ENCODE data around the gene FBLN7. TPM values are rescaled to one million over a fixed set of nuclear protein-coding genes. Genes with fewer than 3 reads are reported as not detected.

The FBLN7 gene
- total RNA-seq, 2 donors from 2014 or later, result 4.0 to 8.7 TPM

GRCh38 chr2:112197868-112198267 is 59.7 kb downstream of the FBLN7 start:
- Mint-ChIP-seq H3K9me3 (peaks cover 7% of the 10 kb centered on the region), H3K4me3 (no peak overlapping the region), H3K27ac (no peak overlapping the region), H3K4me1 (peaks cover 10% of the 10 kb centered on the region), H3K27me3 (ENCODE audit: insufficient read depth) (no peaks in the 10 kb centered on the region), H3K36me3 (ENCODE audit: low read depth) (no peaks in the 10 kb centered on the region)
- WGBS, 2 experiments (ENCODE audit: insufficient coverage in 1 of 2, insufficient read length in 1 of 2), result 83% methylated on average over 1 of the region's 1 CpG; no CpG with 5 or more reads in 1 of the 2 experiments
- Histone ChIP-seq H3K27me3 (ENCODE audit: control insufficient read depth, insufficient read depth, low read length, poor library complexity, severe bottlenecking) (no peaks in the 10 kb centered on the region), H3K4me3 (ENCODE audit: low read length) (no peak overlapping the region), H3K27ac (ENCODE audit: low read depth, low read length) (no peak overlapping the region), H3K9me3 (ENCODE audit: control insufficient read depth, low read length) (peaks cover 5% of the 10 kb centered on the region), H3K4me1 (ENCODE audit: control insufficient read depth, insufficient read depth, low read length) (no peaks in the 10 kb centered on the region), H3K36me3 (ENCODE audit: control insufficient read depth, insufficient read depth, low read length) (no peaks in the 10 kb centered on the region), H3K9ac (ENCODE audit: extremely low read depth, low read length, poor library complexity, severe bottlenecking) (no peak overlapping the region)
- DNase-seq, result no peak
- TF ChIP-seq, protein P1, sequence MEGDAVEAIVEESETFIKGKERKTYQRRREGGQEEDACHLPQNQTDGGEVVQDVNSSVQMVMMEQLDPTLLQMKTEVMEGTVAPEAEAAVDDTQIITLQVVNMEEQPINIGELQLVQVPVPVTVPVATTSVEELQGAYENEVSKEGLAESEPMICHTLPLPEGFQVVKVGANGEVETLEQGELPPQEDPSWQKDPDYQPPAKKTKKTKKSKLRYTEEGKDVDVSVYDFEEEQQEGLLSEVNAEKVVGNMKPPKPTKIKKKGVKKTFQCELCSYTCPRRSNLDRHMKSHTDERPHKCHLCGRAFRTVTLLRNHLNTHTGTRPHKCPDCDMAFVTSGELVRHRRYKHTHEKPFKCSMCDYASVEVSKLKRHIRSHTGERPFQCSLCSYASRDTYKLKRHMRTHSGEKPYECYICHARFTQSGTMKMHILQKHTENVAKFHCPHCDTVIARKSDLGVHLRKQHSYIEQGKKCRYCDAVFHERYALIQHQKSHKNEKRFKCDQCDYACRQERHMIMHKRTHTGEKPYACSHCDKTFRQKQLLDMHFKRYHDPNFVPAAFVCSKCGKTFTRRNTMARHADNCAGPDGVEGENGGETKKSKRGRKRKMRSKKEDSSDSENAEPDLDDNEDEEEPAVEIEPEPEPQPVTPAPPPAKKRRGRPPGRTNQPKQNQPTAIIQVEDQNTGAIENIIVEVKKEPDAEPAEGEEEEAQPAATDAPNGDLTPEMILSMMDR (conservative IDR thresholded peaks at IDR 0.05), result no peak

DNA sequence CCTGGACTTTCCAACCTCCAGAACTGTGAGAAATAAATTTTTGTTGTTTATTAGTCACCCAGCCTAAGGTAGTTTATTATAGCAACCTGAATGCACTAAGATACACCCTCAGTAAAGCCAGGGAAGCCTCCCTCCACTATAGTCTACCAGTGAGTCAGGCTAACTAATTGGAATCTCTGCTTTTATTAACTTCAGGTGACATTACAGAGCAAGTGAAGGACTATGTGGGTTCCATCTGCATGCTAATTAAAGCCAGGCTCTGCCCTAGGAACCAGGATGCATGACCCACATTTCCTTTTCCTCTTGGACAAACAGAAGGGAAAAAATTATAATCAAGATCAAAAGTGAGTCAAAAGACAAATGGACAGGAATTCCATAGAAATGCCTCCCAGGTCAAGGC is 60.6 kb downstream of the FBLN7 start:
- Histone ChIP-seq H3K36me3 (ENCODE audit: control insufficient read depth, insufficient read depth, low read length) (no peaks in the 10 kb centered on the region), H3K4me3 (ENCODE audit: low read length) (no peak overlapping the region), H3K27me3 (ENCODE audit: control insufficient read depth, insufficient read depth, low read length, poor library complexity, severe bottlenecking) (no peaks in the 10 kb centered on the region), H3K27ac (ENCODE audit: low read depth, low read length) (no peak overlapping the region), H3K4me1 (ENCODE audit: control insufficient read depth, insufficient read depth, low read length) (no peaks in the 10 kb centered on the region), H3K9me3 (ENCODE audit: control insufficient read depth, low read length) (peaks cover 14% of the 10 kb centered on the region), H3K9ac (ENCODE audit: extremely low read depth, low read length, poor library complexity, severe bottlenecking) (no peak overlapping the region)
- no peak for DNase-seq
- no peak overlapping the region for H3K4me3 Mint-ChIP-seq
- peaks cover 17% of the 10 kb centered on the region for H3K9me3 Mint-ChIP-seq
- H3K27ac Mint-ChIP-seq, result no peak overlapping the region
- peaks cover 10% of the 10 kb centered on the region for H3K4me1 Mint-ChIP-seq
- H3K36me3 Mint-ChIP-seq (ENCODE audit: low read depth), result no peaks in the 10 kb centered on the region
- no peaks in the 10 kb centered on the region for H3K27me3 Mint-ChIP-seq (ENCODE audit: insufficient read depth)
- TF ChIP-seq, protein P1 (conservative IDR thresholded peaks at IDR 0.05), result no peak

DNA sequence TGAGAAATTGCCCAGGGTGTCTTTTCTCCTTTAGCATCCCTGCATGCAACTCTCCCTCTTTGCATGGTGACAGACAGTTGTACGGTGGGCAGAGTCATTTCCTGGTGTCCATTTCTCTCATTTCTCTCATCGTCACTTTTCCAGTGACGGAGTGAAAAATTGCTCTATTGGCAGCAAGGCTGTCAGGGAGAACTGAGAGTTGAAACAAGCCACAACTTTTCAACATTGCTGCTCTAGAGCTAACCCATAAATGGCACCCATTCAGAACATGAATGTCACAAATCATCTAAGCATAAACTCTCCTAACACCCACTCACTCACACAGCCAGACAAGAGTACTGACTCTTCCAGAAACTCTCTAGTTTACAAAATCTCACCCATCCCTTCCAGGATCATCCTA is 61.0 kb downstream of the FBLN7 start:
- H3K9ac ChIP-seq (ENCODE audit: extremely low read depth, low read length, poor library complexity, severe bottlenecking), result no peak overlapping the region
- no peak for DNase-seq
- H3K27ac ChIP-seq (ENCODE audit: low read depth, low read length), result no peak overlapping the region
- Mint-ChIP-seq H3K4me1 (peaks cover 10% of the 10 kb centered on the region), H3K9me3 (peaks cover 18% of the 10 kb centered on the region), H3K27ac (no peak overlapping the region), H3K4me3 (no peak overlapping the region), H3K36me3 (ENCODE audit: low read depth) (no peaks in the 10 kb centered on the region), H3K27me3 (ENCODE audit: insufficient read depth) (no peaks in the 10 kb centered on the region)
- no peaks in the 10 kb centered on the region for H3K36me3 ChIP-seq (ENCODE audit: control insufficient read depth, insufficient read depth, low read length)
- TF ChIP-seq, protein P1 (conservative IDR thresholded peaks at IDR 0.05), result no peak
- H3K9me3 ChIP-seq (ENCODE audit: control insufficient read depth, low read length), result peaks cover 18% of the 10 kb centered on the region
- no peaks in the 10 kb centered on the region for H3K4me1 ChIP-seq (ENCODE audit: control insufficient read depth, insufficient read depth, low read length)
- WGBS, 2 experiments (ENCODE audit: insufficient coverage in 1 of 2, insufficient read length in 1 of 2), result 95 to 96% methylated on average over 3 of the region's 3 CpGs
- H3K4me3 ChIP-seq (ENCODE audit: low read length), result no peak overlapping the region
- H3K27me3 ChIP-seq (ENCODE audit: control insufficient read depth, insufficient read depth, low read length, poor library complexity, severe bottlenecking), result no peaks in the 10 kb centered on the region

Measured in endodermal cell (in vitro differentiated cells).